Fibroblast of pulmonary artery (primary cell): ENCODE results near the gene BANK1.
A peak's percentile ranks its signal among the peaks of the same experiment; 100 is the strongest.

Experiments
- DNase-seq: peaks from one replicate; pipeline ENCODE4 v3.0.0-alpha.2; 2010; ENCODE audit warnings: low read depth
- H3K4me3 ChIP-seq: replicated peaks from 2 replicates; pipeline ENCODE4 v1.5.1; 2011; ENCODE audit warnings: low read depth, mild to moderate bottlenecking, control low read depth, low read length, moderate library complexity
- TF ChIP-seq, protein P1 (sequence below): IDR thresholded peaks from 2 replicates; pipeline ENCODE4 v1.5.1; 2011; ENCODE audit warnings: mild to moderate bottlenecking, control low read depth, low read length, inconsistent platforms; ENCODE audit errors: missing control alignments

The BANK1 gene

GRCh38 chr4:102031406-102031805, 240.9 kb downstream of the BANK1 start:
- TF ChIP-seq, protein P1, sequence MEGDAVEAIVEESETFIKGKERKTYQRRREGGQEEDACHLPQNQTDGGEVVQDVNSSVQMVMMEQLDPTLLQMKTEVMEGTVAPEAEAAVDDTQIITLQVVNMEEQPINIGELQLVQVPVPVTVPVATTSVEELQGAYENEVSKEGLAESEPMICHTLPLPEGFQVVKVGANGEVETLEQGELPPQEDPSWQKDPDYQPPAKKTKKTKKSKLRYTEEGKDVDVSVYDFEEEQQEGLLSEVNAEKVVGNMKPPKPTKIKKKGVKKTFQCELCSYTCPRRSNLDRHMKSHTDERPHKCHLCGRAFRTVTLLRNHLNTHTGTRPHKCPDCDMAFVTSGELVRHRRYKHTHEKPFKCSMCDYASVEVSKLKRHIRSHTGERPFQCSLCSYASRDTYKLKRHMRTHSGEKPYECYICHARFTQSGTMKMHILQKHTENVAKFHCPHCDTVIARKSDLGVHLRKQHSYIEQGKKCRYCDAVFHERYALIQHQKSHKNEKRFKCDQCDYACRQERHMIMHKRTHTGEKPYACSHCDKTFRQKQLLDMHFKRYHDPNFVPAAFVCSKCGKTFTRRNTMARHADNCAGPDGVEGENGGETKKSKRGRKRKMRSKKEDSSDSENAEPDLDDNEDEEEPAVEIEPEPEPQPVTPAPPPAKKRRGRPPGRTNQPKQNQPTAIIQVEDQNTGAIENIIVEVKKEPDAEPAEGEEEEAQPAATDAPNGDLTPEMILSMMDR: no peak
- DNase-seq: no peak
- no peak overlapping the region for H3K4me3 ChIP-seq

DNA sequence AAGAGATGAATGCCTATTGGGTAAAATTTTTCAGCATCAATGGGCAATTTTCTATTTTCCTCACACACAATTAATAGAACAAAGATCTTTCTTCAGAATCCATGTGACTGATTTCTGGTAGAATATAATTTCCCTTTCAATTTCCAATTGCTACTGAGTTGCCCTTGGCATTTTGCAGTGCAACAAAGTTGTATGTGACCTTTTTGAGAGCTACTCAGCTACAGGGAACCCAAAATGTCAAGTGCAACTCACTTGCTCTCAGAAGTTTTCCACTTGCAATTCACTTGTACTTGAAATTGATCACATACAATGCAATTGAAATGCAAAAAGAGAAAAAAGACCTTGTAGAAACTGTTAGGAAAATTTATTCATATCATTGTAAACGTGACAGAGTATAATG, 245.5 kb downstream of the BANK1 start:
- TF ChIP-seq, protein P1: no peak
- no peak for DNase-seq
- H3K4me3 ChIP-seq: no peak overlapping the region

GRCh38 chr4:102036619-102037376, 246.3 kb downstream of the BANK1 start:
- no peak overlapping the region for H3K4me3 ChIP-seq
- DNase-seq: peak; percentile 34
- TF ChIP-seq, protein P1: no peak

DNA sequence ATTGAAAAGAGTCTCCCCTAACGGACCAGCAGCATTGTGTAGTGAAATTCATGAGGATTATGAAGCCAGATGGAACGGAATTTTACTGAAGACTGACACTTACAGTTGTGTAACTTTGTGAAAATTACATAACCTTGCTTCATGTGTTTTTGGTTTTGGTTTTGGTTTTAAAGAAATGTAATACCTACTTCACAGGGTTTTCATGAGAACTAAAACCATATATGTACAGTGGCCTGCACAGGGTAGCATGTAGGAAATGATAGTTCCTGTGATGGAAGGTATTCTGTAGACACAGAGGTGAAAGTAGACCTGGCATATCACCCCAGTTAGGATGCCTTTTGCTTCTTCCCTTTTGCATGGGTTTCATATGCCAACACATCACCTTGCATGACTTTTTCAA, 247.0 kb downstream of the BANK1 start:
- TF ChIP-seq, protein P1: no peak
- DNase-seq: no peak
- no peak overlapping the region for H3K4me3 ChIP-seq

- no peak for DNase-seq
- TF ChIP-seq, protein P1: no peak
- no peak overlapping the region for H3K4me3 ChIP-seq
Measured at GRCh38 chr4:102042871-102043802, 252.6 kb downstream of the BANK1 start.

DNA sequence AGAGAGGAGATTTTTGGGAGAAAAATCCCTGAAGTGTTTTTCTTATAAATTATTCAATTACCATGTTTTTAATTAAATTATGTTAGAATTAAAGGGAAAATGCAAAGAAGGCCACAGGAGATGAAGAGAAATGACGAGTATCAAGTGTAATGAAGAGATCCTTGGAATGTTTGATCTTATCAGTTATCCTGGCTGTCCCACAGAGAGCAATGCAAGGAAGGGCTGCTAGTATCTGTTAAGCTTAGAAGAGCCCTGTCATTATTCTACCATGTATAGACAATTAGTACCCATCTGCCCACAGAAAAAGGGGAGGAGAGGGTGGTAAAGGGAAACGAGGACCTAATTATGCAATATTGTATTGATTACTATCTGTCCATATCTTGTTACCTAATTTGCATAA, 257.1 kb downstream of the BANK1 start:
- TF ChIP-seq, protein P1: no peak
- no peak for DNase-seq

More for the DNA sequence above, 257.1 kb downstream of the BANK1 start:
- H3K4me3 ChIP-seq: no peak overlapping the region
